ENCODE results near the gene ATP5MC3.

- no peak for TF ChIP-seq CTCF (IDR thresholded peaks at IDR 0.05; ENCODE audit: poor library complexity)
- no peak for TF ChIP-seq EZH2 (IDR thresholded peaks at IDR 0.05; ENCODE audit: borderline replicate concordance)
Measured at GRCh38 chr2:175195012-175195411, 13.5 kb upstream of the ATP5MC3 start.
